Mucosa of gallbladder (tissue), 1 donor: ENCODE measurements around the gene G6PD. TPM values are rescaled to one million over a fixed set of nuclear protein-coding genes. Genes with fewer than 3 reads are reported as not detected.
"Not testable (repeated sequence)": the region's sequence is repeated elsewhere in the genome, so short reads cannot be mapped to it uniquely, and the experiment has no call there.

Experiments used
- DNase-seq: peaks from one replicate; pipeline ENCODE4 v3.0.0-alpha.2; 2020; ENCODE audit warnings: low spot score
- total RNA-seq: library from RNA; stranded (reverse); gene quantifications from one replicate; pipeline ENCODE4 v1.2.1, GENCODE V29; 2021
- donor health status: DM: no; HTN: no; CAD: no.

Gene G6PD
- 119 TPM for total RNA-seq

GRCh38 chrX:154546354-154547244 lies at the start of gene G6PD:
G6PD (minus strand) TSS chrX:154546846; CDS start chrX:154546155, 691 bp downstream.
- peak; percentile 73 for DNase-seq

- no peak for DNase-seq
Observed at GRCh38 chrX:154595559-154596249, 49.1 kb upstream of the G6PD start.

GRCh38 chrX:154594491-154594890 lies 47.8 kb upstream of the G6PD start:
- no peak for DNase-seq

GRCh38 chrX:154593201-154593600 lies 46.6 kb upstream of the G6PD start:
- DNase-seq = no peak

GRCh38 chrX:154592505-154592904 lies 45.9 kb upstream of the G6PD start:
- no peak for DNase-seq

- DNase-seq = not testable (repeated sequence)
Observed at GRCh38 chrX:154590415-154590814, 43.8 kb upstream of the G6PD start.

GRCh38 chrX:154584585-154585183 lies 38.0 kb upstream of the G6PD start, which contains the start of gene CTAG1A:
CTAG1A (plus strand) TSS chrX:154585133; CDS start chrX:154585207, 74 bp downstream.
- DNase-seq = not testable (repeated sequence)

GRCh38 chrX:154582994-154583393 lies 36.3 kb upstream of the G6PD start:
- DNase-seq = not testable (repeated sequence)

GRCh38 chrX:154575076-154575475 lies 28.4 kb upstream of the G6PD start:
- not testable (repeated sequence) for DNase-seq

GRCh38 chrX:154573061-154573460 lies 26.4 kb upstream of the G6PD start:
- DNase-seq = not testable (repeated sequence)

- not testable (repeated sequence) for DNase-seq
Observed at GRCh38 chrX:154570361-154570760, 23.7 kb upstream of the G6PD start.

- not testable (repeated sequence) for DNase-seq
Observed at GRCh38 chrX:154562295-154562694, 15.6 kb upstream of the G6PD start.

- DNase-seq = not testable (repeated sequence)
Observed at GRCh38 chrX:154560326-154560725, 13.7 kb upstream of the G6PD start.

- not testable (repeated sequence) for DNase-seq
Observed at GRCh38 chrX:154558896-154559295, 12.2 kb upstream of the G6PD start.

- not testable (repeated sequence) for DNase-seq
Observed at GRCh38 chrX:154558060-154558690, 11.5 kb upstream of the G6PD start.

- not testable (repeated sequence) for DNase-seq
Observed at GRCh38 chrX:154552112-154552806, 5.6 kb upstream of the G6PD start.

- no peak for DNase-seq
Observed at GRCh38 chrX:154549766-154550165, 3.1 kb upstream of the G6PD start.

GRCh38 chrX:154548028-154548316 lies 1.3 kb upstream of the G6PD start:
- no peak for DNase-seq

- peak; percentile 88 for DNase-seq
Observed at GRCh38 chrX:154547245-154548027, 790 bp upstream of the G6PD start, which contains the start of gene IKBKG. IKBKG (plus strand) TSS chrX:154547620; CDS start chrX:154552003, 4,383 bp downstream.

- DNase-seq = no peak
Observed at GRCh38 chrX:154545673-154546274, 872 bp downstream of the G6PD start.
